Neuronal stem cell (in vitro differentiated cells): ENCODE results near the gene DRGX.
A peak's percentile ranks its signal among the peaks of the same experiment; 100 is the strongest.

ENCODE experiments used
- DNase-seq: peaks from one replicate; pipeline ENCODE4 v3.0.0-alpha.2; 2013; ENCODE audit warnings: low spot score
- H2AFZ ChIP-seq: one replicate; pipeline ENCODE4 v1.6.1; 2013; ENCODE audit warnings: mild to moderate bottlenecking, low read length, inconsistent platforms
- H2AK5ac ChIP-seq: 2 replicates; pipeline ENCODE4 v1.6.1; 2013; ENCODE audit warnings: low read depth, mild to moderate bottlenecking, inconsistent platforms, low read length, moderate library complexity, mixed read lengths
- H2BK120ac ChIP-seq: 2 replicates; pipeline ENCODE4 v1.6.1; 2013; ENCODE audit warnings: low read depth, mild to moderate bottlenecking, inconsistent platforms, low read length, moderate library complexity, mixed read lengths
- H2BK12ac ChIP-seq: one replicate; pipeline ENCODE4 v1.6.1; 2013; ENCODE audit warnings: low read length, inconsistent platforms
- H2BK15ac ChIP-seq: 2 replicates; pipeline ENCODE4 v1.6.1; 2013; ENCODE audit warnings: mild to moderate bottlenecking, low read length, inconsistent platforms, mixed read lengths
- H2BK5ac ChIP-seq: one replicate; pipeline ENCODE4 v1.6.1; 2013; ENCODE audit warnings: inconsistent platforms, mild to moderate bottlenecking, low read length, moderate library complexity
- H3K14ac ChIP-seq: one replicate; pipeline ENCODE4 v1.6.1; 2013; ENCODE audit warnings: low read length, inconsistent platforms
- H3K18ac ChIP-seq: 2 replicates; pipeline ENCODE4 v1.6.1; 2013; ENCODE audit warnings: low read length, inconsistent platforms
- H3K23ac ChIP-seq: 2 replicates; pipeline ENCODE4 v1.6.1; 2013; ENCODE audit warnings: low read depth, mild to moderate bottlenecking, mixed read lengths, low read length, inconsistent platforms; ENCODE audit not compliant: poor library complexity
- H3K27ac ChIP-seq: replicated peaks from 3 replicates; pipeline ENCODE4 v1.5.1; 2013; ENCODE audit warnings: low read length, inconsistent platforms
- H3K27me3 ChIP-seq, 3 experiments: 2 replicates each; pipeline ENCODE4 v1.6.1; 2013; ENCODE audit warnings: low read length in 3 of 3, mild to moderate bottlenecking in 2 of 3, inconsistent platforms in 1 of 3, low read depth in 1 of 3, mixed read lengths in 1 of 3, moderate library complexity in 1 of 3; ENCODE audit not compliant: control insufficient read depth in 3 of 3, insufficient read depth in 3 of 3
- H3K36me3 ChIP-seq, 2 donors: replicated peaks in 1 of 2; 2 replicates each; pipeline ENCODE4 v1.6.1; 2013; ENCODE audit warnings: low read length in 2 of 2; ENCODE audit not compliant: control insufficient read depth in 2 of 2, insufficient read depth in 2 of 2
- H3K4ac ChIP-seq: 2 replicates; pipeline ENCODE4 v1.6.1; 2013; ENCODE audit warnings: inconsistent platforms, mild to moderate bottlenecking, low read length, moderate library complexity
- H3K4me1 ChIP-seq, 2 donors: 1 replicate in 1 of 2; 2 replicates in 1 of 2; pipeline ENCODE4 v1.6.1; 2013; ENCODE audit warnings: low read length in 2 of 2, low read depth in 1 of 2; ENCODE audit not compliant: control insufficient read depth in 2 of 2, insufficient read depth in 1 of 2
- H3K4me2 ChIP-seq: one replicate; pipeline ENCODE4 v1.6.1; 2013; ENCODE audit warnings: mild to moderate bottlenecking, low read length, inconsistent platforms; ENCODE audit not compliant: insufficient read depth, poor library complexity, severe bottlenecking
- H3K4me3 ChIP-seq, 2 donors: 2 replicates each; pipeline ENCODE4 v1.5.1; 2013; ENCODE audit warnings: low read length in 2 of 2, mild to moderate bottlenecking in 2 of 2, inconsistent platforms in 1 of 2, moderate library complexity in 1 of 2
- H3K79me1 ChIP-seq: one replicate; pipeline ENCODE4 v1.6.1; 2013; ENCODE audit warnings: low read depth, mild to moderate bottlenecking, inconsistent platforms, low read length, moderate library complexity
- H3K9ac ChIP-seq: one replicate; pipeline ENCODE4 v1.6.1; 2013; ENCODE audit warnings: mild to moderate bottlenecking, low read depth, low read length, inconsistent platforms; ENCODE audit not compliant: poor library complexity
- H3K9me3 ChIP-seq, 2 donors: replicated peaks in 1 of 2; 2 replicates each; pipeline versions ENCODE3 to v1.6.1; 2013; ENCODE audit warnings: low read length in 2 of 2, mild to moderate bottlenecking in 2 of 2, inconsistent platforms in 1 of 2, low read depth in 1 of 2, mixed read lengths in 1 of 2, moderate library complexity in 1 of 2; ENCODE audit not compliant: control insufficient read depth in 2 of 2, insufficient read depth in 1 of 2
- H4K8ac ChIP-seq: one replicate; pipeline ENCODE4 v1.6.1; 2013; ENCODE audit warnings: low read depth, mild to moderate bottlenecking, inconsistent platforms, low read length, moderate library complexity
- H4K91ac ChIP-seq: one replicate; pipeline ENCODE4 v1.6.1; 2013; ENCODE audit warnings: low read length, low read depth, mild to moderate bottlenecking, inconsistent platforms; ENCODE audit not compliant: poor library complexity
- WGBS, 2 donors: extraction: QIAGEN DNeasy Blood & Tissue Kit; methylation state at CpG; one replicate each; pipeline ENCODE4 v1.1.7; 2013; ENCODE audit warnings: missing lambda C conversion rate in 2 of 2, mixed read lengths in 1 of 2; ENCODE audit not compliant: insufficient read length in 2 of 2, insufficient replicate concordance in 1 of 2; ENCODE audit errors: extremely low coverage in 2 of 2; 5-methylcytosine and 5-hydroxymethylcytosine counted together

Gene DRGX

DNA sequence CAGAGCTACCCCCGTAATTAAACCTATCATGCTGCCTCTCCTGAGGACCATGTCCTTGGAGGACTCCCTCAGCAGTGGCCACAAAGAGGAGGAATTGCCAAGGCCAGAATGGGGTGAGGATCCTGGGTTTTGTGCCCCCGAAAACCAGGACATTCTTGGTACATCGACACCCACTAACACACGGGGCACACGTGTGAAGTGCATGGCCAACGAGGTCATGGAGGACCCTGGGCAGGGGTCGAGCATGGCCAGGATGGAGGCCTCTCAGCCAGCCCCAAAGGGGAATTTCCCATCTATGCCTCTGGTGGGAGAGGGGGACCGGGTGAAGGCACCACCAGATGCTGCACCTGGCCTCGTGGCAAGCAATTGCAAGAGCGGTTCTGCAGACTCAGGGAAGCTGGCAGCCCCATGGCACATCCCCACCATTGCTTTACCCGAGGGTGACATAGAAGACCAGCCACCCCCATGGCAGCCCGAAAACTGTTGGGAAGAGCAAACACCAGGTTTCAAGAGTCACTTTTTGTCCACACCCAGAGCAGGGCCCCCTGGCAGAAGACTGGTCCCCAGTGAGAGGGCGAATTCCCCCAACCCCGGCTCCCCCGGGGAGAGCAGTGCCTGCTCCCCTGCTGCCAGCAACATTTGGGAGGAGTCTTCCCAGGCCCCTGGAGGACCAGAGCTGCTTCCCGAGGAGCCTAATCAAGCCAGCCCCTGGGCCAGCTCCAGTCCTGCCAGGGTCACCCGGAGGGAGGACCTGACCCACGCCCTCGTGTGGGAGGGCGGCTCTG lies 70.6 kb downstream of the DRGX start:
- Histone ChIP-seq H3K4me3 (no peak overlapping the region), H2BK12ac (no peak overlapping the region), H3K18ac (no peak overlapping the region), H2BK5ac (no peak overlapping the region), H3K36me3 (no peaks in the 10 kb centered on the region), H3K79me1 (no peaks in the 10 kb centered on the region), H3K27me3 (peaks cover 0 to 4% (median 0%) of the 10 kb centered on the region in 3 experiments), H3K4ac (no peak overlapping the region), H4K91ac (no peak overlapping the region), H2BK120ac (no peak overlapping the region), H2AK5ac (no peak overlapping the region), H2BK15ac (no peak overlapping the region), H3K4me1 (no peaks in the 10 kb centered on the region), H3K14ac (peak overlapping the region; percentile 58), H4K8ac (no peak overlapping the region), H3K23ac (no peak overlapping the region), H3K9me3 (no peaks in the 10 kb centered on the region), H2AFZ (no peak overlapping the region), H3K27ac (no peak overlapping the region), H3K4me2 (no peak overlapping the region), H3K9ac (no peak overlapping the region)
- WGBS, 2 donors: no CpG with 5 or more reads among the region's 20 CpGs
- DNase-seq: no peak

DNA sequence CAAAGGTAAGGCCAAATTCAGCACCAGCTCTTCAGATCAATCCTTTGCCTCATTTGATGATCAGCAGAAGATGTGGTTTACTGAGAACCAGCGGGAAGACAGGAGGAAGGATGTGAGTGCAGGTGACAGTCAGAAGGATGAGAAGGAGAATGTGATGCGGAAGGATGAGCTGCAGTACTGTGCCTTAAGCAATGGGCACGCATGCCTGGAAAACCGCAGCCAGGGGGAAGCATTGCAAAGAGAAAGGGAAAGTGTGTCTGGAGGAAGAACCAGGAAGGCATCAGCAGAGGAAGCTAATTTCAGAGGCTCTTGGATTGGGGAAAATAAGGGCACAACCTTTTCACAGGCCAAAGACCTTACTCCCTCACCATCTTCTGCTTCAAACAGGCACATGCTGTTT lies 71.2 kb downstream of the DRGX start:
- H2BK5ac ChIP-seq: no peak overlapping the region
- no peak overlapping the region for H3K18ac ChIP-seq
- H3K9me3 ChIP-seq: no peaks in the 10 kb centered on the region
- H4K91ac ChIP-seq: no peak overlapping the region
- no peak overlapping the region for H2BK12ac ChIP-seq
- H3K14ac ChIP-seq: no peak overlapping the region
- H3K36me3 ChIP-seq: no peaks in the 10 kb centered on the region
- no peak overlapping the region for H2BK120ac ChIP-seq
- H4K8ac ChIP-seq: no peak overlapping the region
- H3K4ac ChIP-seq: no peak overlapping the region
- H2BK15ac ChIP-seq: no peak overlapping the region
- no CpG with 5 or more reads among the region's 4 CpGs for WGBS, 2 donors
- H3K27ac ChIP-seq: no peak overlapping the region
- H3K23ac ChIP-seq: no peak overlapping the region
- peaks cover 0 to 4% (median 0%) of the 10 kb centered on the region in 3 experiments for H3K27me3 ChIP-seq
- DNase-seq: no peak
- no peaks in the 10 kb centered on the region for H3K4me1 ChIP-seq
- no peak overlapping the region for H2AK5ac ChIP-seq
- no peak overlapping the region for H3K4me2 ChIP-seq
- H3K9ac ChIP-seq: no peak overlapping the region
- no peaks in the 10 kb centered on the region for H3K79me1 ChIP-seq
- H2AFZ ChIP-seq: no peak overlapping the region
- no peak overlapping the region for H3K4me3 ChIP-seq

DNA sequence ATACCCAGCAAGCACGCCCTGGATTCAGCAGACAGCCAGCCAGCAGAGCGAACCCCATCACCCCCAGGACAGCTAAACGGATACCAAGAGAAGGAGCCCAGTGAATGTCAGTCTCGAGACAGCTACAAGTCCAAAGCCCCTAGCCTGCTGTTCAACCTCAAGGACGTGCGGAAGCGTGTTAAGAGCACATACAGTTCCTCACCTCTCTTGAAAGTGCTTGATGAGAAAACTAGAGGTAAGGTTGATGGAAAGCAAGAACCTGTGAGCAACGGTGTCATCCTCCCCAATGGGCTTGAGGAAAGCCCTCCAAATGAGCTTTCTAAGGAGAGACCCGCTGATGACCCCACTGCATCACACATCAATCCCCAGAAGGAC lies 72.0 kb downstream of the DRGX start:
- WGBS, 2 donors: no CpG with 5 or more reads among the region's 9 CpGs
- Histone ChIP-seq H3K23ac (no peak overlapping the region), H3K27me3 (peaks cover 0 to 4% (median 0%) of the 10 kb centered on the region in 3 experiments), H2AFZ (no peak overlapping the region), H2AK5ac (no peak overlapping the region), H3K4ac (no peak overlapping the region), H4K8ac (no peak overlapping the region), H4K91ac (no peak overlapping the region), H2BK5ac (no peak overlapping the region), H3K9ac (no peak overlapping the region), H3K9me3 (no peaks in the 10 kb centered on the region), H3K4me1 (no peaks in the 10 kb centered on the region), H3K14ac (no peak overlapping the region), H3K18ac (no peak overlapping the region), H3K4me2 (no peak overlapping the region), H3K36me3 (no peaks in the 10 kb centered on the region), H2BK12ac (no peak overlapping the region), H3K79me1 (no peaks in the 10 kb centered on the region), H3K4me3 (no peak overlapping the region), H2BK120ac (no peak overlapping the region), H2BK15ac (no peak overlapping the region), H3K27ac (no peak overlapping the region)
- DNase-seq: no peak

DNA sequence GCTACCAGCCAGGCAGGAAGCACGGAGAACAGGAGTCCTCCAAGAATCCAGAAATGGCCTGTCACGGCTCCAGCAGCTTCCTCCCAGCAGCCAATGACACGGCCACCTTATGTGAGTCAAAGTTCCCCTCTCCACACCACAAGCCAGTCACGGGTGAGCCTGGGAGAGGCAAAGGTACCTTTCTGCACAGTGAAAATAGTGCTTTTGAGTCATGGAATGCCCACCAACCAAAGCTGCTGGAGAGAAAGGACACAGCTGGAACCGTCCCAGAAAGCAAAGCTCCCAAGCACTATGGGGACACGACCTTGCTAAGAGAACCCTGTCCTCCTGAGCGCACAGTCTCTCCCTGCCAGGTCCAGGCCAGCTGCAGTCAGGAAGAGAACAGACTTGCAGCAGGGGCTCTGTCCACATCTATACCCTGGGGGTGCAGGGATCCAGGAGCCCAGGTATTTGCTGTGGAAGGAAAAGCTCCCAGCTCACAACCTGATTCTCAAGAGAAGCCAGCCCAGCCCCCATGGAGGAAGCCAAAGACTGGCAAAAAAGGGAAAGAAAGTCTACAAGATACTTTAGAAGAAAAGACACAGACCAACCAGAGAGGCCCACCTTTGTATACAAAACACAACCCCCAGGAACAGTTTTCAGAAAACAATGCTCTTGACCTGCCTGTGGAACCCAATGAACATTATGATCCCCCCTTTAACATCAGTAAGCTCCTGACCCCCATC lies 72.6 kb downstream of the DRGX start:
- Histone ChIP-seq H2BK5ac (no peak overlapping the region), H2AK5ac (no peak overlapping the region), H3K4me2 (no peak overlapping the region), H3K4me3 (no peak overlapping the region), H2BK120ac (no peak overlapping the region), H3K9me3 (no peaks in the 10 kb centered on the region), H3K4ac (no peak overlapping the region), H4K8ac (no peak overlapping the region), H3K4me1 (no peaks in the 10 kb centered on the region), H2BK12ac (no peak overlapping the region), H3K18ac (no peak overlapping the region), H3K36me3 (no peaks in the 10 kb centered on the region), H4K91ac (no peak overlapping the region), H3K27ac (no peak overlapping the region), H3K27me3 (peaks cover 0 to 4% (median 0%) of the 10 kb centered on the region in 3 experiments), H2AFZ (no peak overlapping the region), H3K14ac (no peak overlapping the region), H2BK15ac (no peak overlapping the region), H3K9ac (no peak overlapping the region), H3K23ac (no peak overlapping the region), H3K79me1 (no peaks in the 10 kb centered on the region)
- no CpG with 5 or more reads among the region's 7 CpGs for WGBS, 2 donors
- DNase-seq: no peak
